HepG2 (cell line): ENCODE measurements around the gene SBNO2. TPM values are rescaled to one million over a fixed set of nuclear protein-coding genes. Genes with fewer than 3 reads are reported as not detected.
A peak's percentile ranks its signal among the peaks of the same experiment; 100 is the strongest.

Experiments
- ATAC-seq: fragments of 200-7000 bp; cut with Tn5 transposase; 3 replicates; pipeline ENCODE4 v1.9.1; 2020; ENCODE audit warnings: mild to moderate bottlenecking, moderate library complexity
- BruUV-seq: library from RNA; stranded (reverse); fragments of 400-500 nt; replicated peaks from 2 replicates; lab custom pipeline; 2021; lab: Mats Ljungman, UMichigan
- CTCF ChIA-PET: fragments of 300-600 bp; formaldehyde crosslinking; extraction: SDS; loops from one replicate; lab custom pipeline; 2021; ENCODE audit warnings: low total read pairs, inconsistent platforms, low intra/inter-chr PET ratio; lab: Yijun Ruan, JAX
- POLR2A ChIA-PET: fragments of 350-600 bp; sonication (Branson Sonifier 250); formaldehyde crosslinking; loops from one replicate; lab custom pipeline; 2020; ENCODE audit warnings: antibody characterized with exemption, inconsistent platforms; lab: Yijun Ruan, JAX
- DNase-seq: peaks from one replicate; pipeline ENCODE4 v3.0.0-alpha.2; 2015; ENCODE audit warnings: low spot score
- FAIRE-seq: peaks from 3 replicates; lab custom pipeline; 2011; peaks lifted over from hg19 to GRCh38; lab: Jason Lieb, UNC
- H2AFZ ChIP-seq: one replicate; pipeline ENCODE4 v1.6.1; 2011; ENCODE audit warnings: low read length, inconsistent platforms
- H3K27ac ChIP-seq: fragments of 300-600 bp; 3 replicates; pipeline ENCODE4 v1.8.0; 2011; ENCODE audit warnings: mixed run types, mild to moderate bottlenecking, mixed read lengths, low read length, inconsistent platforms; ENCODE audit not compliant: insufficient read depth; ENCODE audit errors: extremely low read length
- H3K27me3 ChIP-seq, 2 experiments: fragments of 200-600 bp in 1 of 2; 2 replicates in 1 of 2; 3 replicates in 1 of 2; pipeline versions ENCODE4 v1.6.0 to v1.8.0; 2011; ENCODE audit warnings: low read length in 2 of 2, mild to moderate bottlenecking in 2 of 2, moderate library complexity in 2 of 2, inconsistent platforms in 1 of 2; ENCODE audit not compliant: insufficient read depth in 2 of 2, control insufficient read depth in 1 of 2
- H3K36me3 ChIP-seq, 2 experiments: fragments of 200-600 bp in 1 of 2; replicated peaks in 1 of 2; 2 replicates in 1 of 2; 3 replicates in 1 of 2; pipeline versions ENCODE4 v1.5.1 to v1.8.0; 2011; ENCODE audit warnings: low read length in 2 of 2, inconsistent platforms in 1 of 2; ENCODE audit not compliant: insufficient read depth in 2 of 2, control insufficient read depth in 1 of 2
- H3K4me1 ChIP-seq: 2 replicates; pipeline ENCODE4 v1.5.1; 2012; ENCODE audit warnings: low read length, inconsistent platforms; ENCODE audit not compliant: insufficient read depth
- H3K4me2 ChIP-seq: 2 replicates; pipeline ENCODE4 v1.6.0; 2011; ENCODE audit warnings: low read depth, low read length, inconsistent platforms
- H3K4me3 ChIP-seq, 3 experiments: fragments of 200-600 bp in 1 of 3; sonication (generic), shearing (Covaris generic) in 1 of 3; replicated peaks in 1 of 3; 2 replicates each; pipeline ENCODE4 v1.5.1; 2011 to 2016; ENCODE audit warnings: low read length in 3 of 3, inconsistent platforms in 2 of 3, low read depth in 2 of 3, mild to moderate bottlenecking in 2 of 3, control low read depth in 1 of 3, mixed read lengths in 1 of 3; ENCODE audit not compliant: insufficient read depth in 1 of 3
- H3K79me2 ChIP-seq: one replicate; pipeline ENCODE4 v1.6.1; 2011; ENCODE audit warnings: low read length, inconsistent platforms; ENCODE audit not compliant: insufficient read depth
- H3K9ac ChIP-seq: 2 replicates; pipeline ENCODE4 v1.6.0; 2011; ENCODE audit warnings: mild to moderate bottlenecking, low read depth, low read length, inconsistent platforms; ENCODE audit not compliant: insufficient read depth
- H3K9me3 ChIP-seq: 2 replicates; pipeline ENCODE4 v1.5.1; 2012; ENCODE audit warnings: mild to moderate bottlenecking, low read length
- H4K20me1 ChIP-seq: 2 replicates; pipeline ENCODE4 v1.6.0; 2011; ENCODE audit warnings: inconsistent platforms, mild to moderate bottlenecking, low read length, moderate library complexity; ENCODE audit not compliant: insufficient read depth
- AGO1 ChIP-seq: fragments of 200-400 bp; formaldehyde crosslinking; IDR thresholded peaks from 2 replicates; pipeline ENCODE4 v1.6.1; 2017; ENCODE audit warnings: mild to moderate bottlenecking, low read depth, low read length, moderate library complexity; ENCODE audit not compliant: poor library complexity, severe bottlenecking
- GABPA ChIP-seq, 2 experiments: IDR thresholded peaks; 2 replicates each; pipeline ENCODE4 v1.6.1; 2011 to 2016; ENCODE audit warnings: low read depth in 2 of 2, low read length in 1 of 2, missing biosample characterization in 1 of 2, missing genetic modification characterization in 1 of 2
- KDM3A ChIP-seq: IDR thresholded peaks from 2 replicates; pipeline ENCODE4 v1.6.1; 2018; ENCODE audit warnings: low read depth, missing compliant biosample characterization
- KLF15 ChIP-seq: sonication (generic); formaldehyde crosslinking; IDR thresholded peaks from 2 replicates; pipeline ENCODE4 v1.8.1; 2023; ENCODE audit warnings: borderline replicate concordance, mild to moderate bottlenecking, inconsistent platforms, missing genetic modification reagents, mixed read lengths
- MTF2 ChIP-seq: sonication (generic); formaldehyde crosslinking; IDR thresholded peaks from 2 replicates; pipeline ENCODE4 v1.5.0; 2020; ENCODE audit warnings: missing genetic modification reagents, borderline replicate concordance
- SMYD3 ChIP-seq: sonication (generic); formaldehyde crosslinking; IDR thresholded peaks from 2 replicates; pipeline ENCODE4 v1.8.1; 2023; ENCODE audit warnings: mild to moderate bottlenecking, missing genetic modification reagents
- ZEB1 ChIP-seq: IDR thresholded peaks from 2 replicates; pipeline ENCODE4 v1.6.1; 2012; ENCODE audit warnings: mild to moderate bottlenecking, low read depth, inconsistent platforms; ENCODE audit not compliant: insufficient replicate concordance
- ZNF136 ChIP-seq: sonication (generic); formaldehyde crosslinking; IDR thresholded peaks from 2 replicates; pipeline ENCODE4 v1.8.1; 2022; ENCODE audit warnings: low read depth, mild to moderate bottlenecking, moderate library complexity, missing genetic modification reagents
- ZNF678 ChIP-seq: sonication (generic); formaldehyde crosslinking; IDR thresholded peaks from 2 replicates; pipeline ENCODE4 v1.4.0; 2020; ENCODE audit warnings: mild to moderate bottlenecking, missing genetic modification reagents
- WGBS: methylation state at CpG from one replicate; pipeline ENCODE4 v1.1.6; 2017; ENCODE audit warnings: low lambda C conversion rate; 5-methylcytosine and 5-hydroxymethylcytosine counted together
- in situ Hi-C: cut with HindIII; loops from 2 replicates; pipeline ENCODE4 v1.10.0; 2017; ENCODE audit warnings: low pct_unique_long_range_greater_than_20kb; ENCODE audit not compliant: extremely low pct_ligation_motif_present
- intact Hi-C: fragments of 100-400 bp; cut with micrococcal nuclease; formaldehyde crosslinking; loops from one replicate; pipeline ENCODE4 v1.10.0; 2022; ENCODE audit not compliant: unreplicated experiment
- polyA plus RNA-seq, 8 experiments: library from polyadenylated mRNA; depleted of rRNA in 3 of 8; stranded (reverse) in 7 of 8; unstranded in 1 of 8; fragments of >200 nt; fragmentation: Illumina TruSeq in 4 of 8; extraction: Trizol in 4 of 8; gene quantifications; 2 replicates each; pipeline versions ENCODE4 v1.2.1 to v1.2.3, GENCODE V29; 2011 to 2016; ENCODE audit warnings: low read depth in 4 of 8, missing spikeins in 1 of 8, mixed read lengths in 1 of 8; ENCODE audit not compliant: insufficient read depth in 1 of 8
- total RNA-seq, 5 experiments: library from RNA; depleted of rRNA; stranded (reverse); fragments of >200 nt; fragmentation: Illumina TruSeq; extraction: Trizol; gene quantifications; 2 replicates each; pipeline ENCODE4 v1.2.3, GENCODE V29; 2016; ENCODE audit warnings: low read depth in 1 of 5
- TF ChIP-seq, protein P1 (sequence below): IDR thresholded peaks from 2 replicates; pipeline ENCODE4 v1.6.1; 2012; ENCODE audit warnings: inconsistent platforms
- TF ChIP-seq, protein P2 (sequence below): sonication (generic); formaldehyde crosslinking; IDR thresholded peaks from 2 replicates; pipeline ENCODE4 v1.5.0; 2020; ENCODE audit warnings: mild to moderate bottlenecking, missing genetic modification reagents
- TF ChIP-seq, protein P3 (sequence below): fragments of 450-650 bp; IDR thresholded peaks from 2 replicates; pipeline ENCODE4 v1.6.1; 2016
- TF ChIP-seq, protein P4 (sequence below): sonication (generic); formaldehyde crosslinking; IDR thresholded peaks from 2 replicates; pipeline ENCODE4 v1.5.0; 2020; ENCODE audit warnings: missing genetic modification reagents
- TF ChIP-seq, protein P5 (sequence below): sonication (generic); formaldehyde crosslinking; IDR thresholded peaks from 2 replicates; pipeline ENCODE4 v1.4.0; 2020; ENCODE audit warnings: missing genetic modification reagents, borderline replicate concordance

SBNO2 gene
- total and polyA plus RNA-seq, 2 of the 13 experiments (the other 11 are each of a cell fraction or from before 2014, with no cell fraction given) = 8.6 to 10.4 TPM

DNA sequence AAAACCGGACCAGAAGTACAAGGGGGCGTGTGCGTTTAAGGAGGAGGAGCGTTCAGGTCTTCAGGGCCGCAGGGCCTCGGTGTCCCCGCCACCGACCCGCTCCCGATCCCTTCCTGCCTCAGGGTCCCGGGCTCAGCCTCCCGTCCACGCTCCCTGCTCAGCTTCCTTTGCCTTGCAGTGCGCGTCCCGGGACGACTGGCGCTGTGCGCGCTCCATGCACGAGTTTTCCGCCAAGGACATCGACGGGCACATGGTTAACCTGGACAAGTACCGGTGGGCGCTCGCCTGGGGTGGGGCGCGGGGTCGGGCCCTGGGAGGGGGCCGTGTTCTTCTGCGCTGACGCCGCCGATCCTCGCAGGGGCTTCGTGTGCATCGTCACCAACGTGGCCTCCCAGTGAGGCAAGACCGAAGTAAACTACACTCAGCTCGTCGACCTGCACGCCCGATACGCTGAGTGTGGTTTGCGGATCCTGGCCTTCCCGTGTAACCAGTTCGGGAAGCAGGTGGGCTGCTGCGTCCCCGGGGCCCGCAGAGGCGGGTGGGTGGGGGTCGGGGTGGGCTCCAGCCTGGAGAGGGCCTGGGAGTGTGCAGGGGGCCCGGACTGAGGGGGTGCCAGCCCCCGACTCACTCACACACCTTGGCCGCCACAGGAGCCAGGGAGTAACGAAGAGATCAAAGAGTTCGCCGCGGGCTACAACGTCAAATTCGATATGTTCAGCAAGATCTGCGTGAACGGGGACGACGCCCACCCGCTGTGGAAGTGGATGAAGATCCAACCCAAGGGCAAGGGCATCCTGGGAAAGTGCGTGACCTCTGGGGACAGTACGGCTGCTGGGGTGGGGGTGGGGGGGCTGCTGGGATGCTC, 68.8 kb downstream of the SBNO2 start:
- TSS peak; percentile 78 for BruUV-seq
- 74% methylated on average over 30 of the region's 69 CpGs for WGBS
- peaks cover 15% of the 10 kb centered on the region; the same call in 1 of the 2 replicates for H4K20me1 ChIP-seq
- intact Hi-C loops (loop anchor here (10.0 kb wide), 1 partner anchor 50 kb away; no protein-coding TSS in a partner anchor), in situ Hi-C loops (no loop called here)
- peaks cover 6 to 20% of the 10 kb centered on the region in 2 experiments; a peak in 4 of 5 replicates for H3K36me3 ChIP-seq
- FAIRE-seq = no peak
- ChIA-PET POLR2A (interaction anchor here (0.6 to 3.4 kb wide), 5 partner anchors 8 to 348 kb away, joined by 3 to 28 read pairs (median 4); partner anchors contain the start of genes ARHGAP45 and SBNO2), CTCF (no interaction called here)
- peak overlapping the region; percentile 89 to 92 (median 89); a peak in 5 of 6 replicates for H3K4me3 ChIP-seq
- H3K4me1 ChIP-seq = peaks cover 60% of the 10 kb centered on the region
- H2AFZ ChIP-seq = no peak overlapping the region
- peak overlapping the region; percentile 100 for H3K27ac ChIP-seq
- H3K9ac ChIP-seq = peak overlapping the region; percentile 98
- ATAC-seq = no peak
- no peaks in the 10 kb centered on the region for H3K27me3 ChIP-seq
- H3K79me2 ChIP-seq = peaks cover 11% of the 10 kb centered on the region
- H3K9me3 ChIP-seq = no peaks in the 10 kb centered on the region
- no peak for DNase-seq
- H3K4me2 ChIP-seq = peak overlapping the region; percentile 85
- TF ChIP-seq, protein P1, sequence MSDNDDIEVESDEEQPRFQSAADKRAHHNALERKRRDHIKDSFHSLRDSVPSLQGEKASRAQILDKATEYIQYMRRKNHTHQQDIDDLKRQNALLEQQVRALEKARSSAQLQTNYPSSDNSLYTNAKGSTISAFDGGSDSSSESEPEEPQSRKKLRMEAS = peak; percentile 34; the same call in 1 of the 2 replicates
- TF ChIP-seq ZEB1 (no peak), GABPA (IDR thresholded peaks at IDR 0.05; ENCODE audit: low read depth, low read length) (no peak), GABPA (CRISPR knock-in tag; IDR thresholded peaks at IDR 0.05; ENCODE audit: low read depth) (no peak), MTF2 (CRISPR knock-in tag) (no peak), ZNF136 (CRISPR knock-in tag) (no peak), KDM3A (CRISPR knock-in tag) (peak; percentile 20; the same call in 1 of the 2 replicates), KLF15 (CRISPR knock-in tag) (no peak), AGO1 (peak; percentile 83), ZNF678 (CRISPR knock-in tag) (no peak), SMYD3 (CRISPR knock-in tag) (no peak)
- TF ChIP-seq, protein P2, sequence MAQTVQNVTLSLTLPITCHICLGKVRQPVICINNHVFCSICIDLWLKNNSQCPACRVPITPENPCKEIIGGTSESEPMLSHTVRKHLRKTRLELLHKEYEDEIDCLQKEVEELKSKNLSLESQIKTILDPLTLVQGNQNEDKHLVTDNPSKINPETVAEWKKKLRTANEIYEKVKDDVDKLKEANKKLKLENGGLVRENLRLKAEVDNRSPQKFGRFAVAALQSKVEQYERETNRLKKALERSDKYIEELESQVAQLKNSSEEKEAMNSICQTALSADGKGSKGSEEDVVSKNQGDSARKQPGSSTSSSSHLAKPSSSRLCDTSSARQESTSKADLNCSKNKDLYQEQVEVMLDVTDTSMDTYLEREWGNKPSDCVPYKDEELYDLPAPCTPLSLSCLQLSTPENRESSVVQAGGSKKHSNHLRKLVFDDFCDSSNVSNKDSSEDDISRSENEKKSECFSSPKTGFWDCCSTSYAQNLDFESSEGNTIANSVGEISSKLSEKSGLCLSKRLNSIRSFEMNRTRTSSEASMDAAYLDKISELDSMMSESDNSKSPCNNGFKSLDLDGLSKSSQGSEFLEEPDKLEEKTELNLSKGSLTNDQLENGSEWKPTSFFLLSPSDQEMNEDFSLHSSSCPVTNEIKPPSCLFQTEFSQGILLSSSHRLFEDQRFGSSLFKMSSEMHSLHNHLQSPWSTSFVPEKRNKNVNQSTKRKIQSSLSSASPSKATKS (CRISPR knock-in tag) = no peak
- TF ChIP-seq, protein P3, sequence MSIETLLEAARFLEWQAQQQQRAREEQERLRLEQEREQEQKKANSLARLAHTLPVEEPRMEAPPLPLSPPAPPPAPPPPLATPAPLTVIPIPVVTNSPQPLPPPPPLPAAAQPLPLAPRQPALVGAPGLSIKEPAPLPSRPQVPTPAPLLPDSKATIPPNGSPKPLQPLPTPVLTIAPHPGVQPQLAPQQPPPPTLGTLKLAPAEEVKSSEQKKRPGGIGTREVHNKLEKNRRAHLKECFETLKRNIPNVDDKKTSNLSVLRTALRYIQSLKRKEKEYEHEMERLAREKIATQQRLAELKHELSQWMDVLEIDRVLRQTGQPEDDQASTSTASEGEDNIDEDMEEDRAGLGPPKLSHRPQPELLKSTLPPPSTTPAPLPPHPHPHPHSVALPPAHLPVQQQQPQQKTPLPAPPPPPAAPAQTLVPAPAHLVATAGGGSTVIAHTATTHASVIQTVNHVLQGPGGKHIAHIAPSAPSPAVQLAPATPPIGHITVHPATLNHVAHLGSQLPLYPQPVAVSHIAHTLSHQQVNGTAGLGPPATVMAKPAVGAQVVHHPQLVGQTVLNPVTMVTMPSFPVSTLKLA = 0 out of 2 replicates have a peak, but pooled peaks have one; percentile 15
- TF ChIP-seq, protein P4, sequence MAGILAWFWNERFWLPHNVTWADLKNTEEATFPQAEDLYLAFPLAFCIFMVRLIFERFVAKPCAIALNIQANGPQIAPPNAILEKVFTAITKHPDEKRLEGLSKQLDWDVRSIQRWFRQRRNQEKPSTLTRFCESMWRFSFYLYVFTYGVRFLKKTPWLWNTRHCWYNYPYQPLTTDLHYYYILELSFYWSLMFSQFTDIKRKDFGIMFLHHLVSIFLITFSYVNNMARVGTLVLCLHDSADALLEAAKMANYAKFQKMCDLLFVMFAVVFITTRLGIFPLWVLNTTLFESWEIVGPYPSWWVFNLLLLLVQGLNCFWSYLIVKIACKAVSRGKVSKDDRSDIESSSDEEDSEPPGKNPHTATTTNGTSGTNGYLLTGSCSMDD (CRISPR knock-in tag) = no peak
- TF ChIP-seq, protein P5, sequence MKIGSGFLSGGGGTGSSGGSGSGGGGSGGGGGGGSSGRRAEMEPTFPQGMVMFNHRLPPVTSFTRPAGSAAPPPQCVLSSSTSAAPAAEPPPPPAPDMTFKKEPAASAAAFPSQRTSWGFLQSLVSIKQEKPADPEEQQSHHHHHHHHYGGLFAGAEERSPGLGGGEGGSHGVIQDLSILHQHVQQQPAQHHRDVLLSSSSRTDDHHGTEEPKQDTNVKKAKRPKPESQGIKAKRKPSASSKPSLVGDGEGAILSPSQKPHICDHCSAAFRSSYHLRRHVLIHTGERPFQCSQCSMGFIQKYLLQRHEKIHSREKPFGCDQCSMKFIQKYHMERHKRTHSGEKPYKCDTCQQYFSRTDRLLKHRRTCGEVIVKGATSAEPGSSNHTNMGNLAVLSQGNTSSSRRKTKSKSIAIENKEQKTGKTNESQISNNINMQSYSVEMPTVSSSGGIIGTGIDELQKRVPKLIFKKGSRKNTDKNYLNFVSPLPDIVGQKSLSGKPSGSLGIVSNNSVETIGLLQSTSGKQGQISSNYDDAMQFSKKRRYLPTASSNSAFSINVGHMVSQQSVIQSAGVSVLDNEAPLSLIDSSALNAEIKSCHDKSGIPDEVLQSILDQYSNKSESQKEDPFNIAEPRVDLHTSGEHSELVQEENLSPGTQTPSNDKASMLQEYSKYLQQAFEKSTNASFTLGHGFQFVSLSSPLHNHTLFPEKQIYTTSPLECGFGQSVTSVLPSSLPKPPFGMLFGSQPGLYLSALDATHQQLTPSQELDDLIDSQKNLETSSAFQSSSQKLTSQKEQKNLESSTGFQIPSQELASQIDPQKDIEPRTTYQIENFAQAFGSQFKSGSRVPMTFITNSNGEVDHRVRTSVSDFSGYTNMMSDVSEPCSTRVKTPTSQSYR = no peak
